Measurements from ENCODE around the gene SIVA1.
A peak's percentile ranks its signal among the peaks of the same experiment; 100 is the strongest.
"Not testable (repeated sequence)": the region's sequence is repeated elsewhere in the genome, so short reads cannot be mapped to it uniquely, and the experiment has no call there.

Gene SIVA1

DNA sequence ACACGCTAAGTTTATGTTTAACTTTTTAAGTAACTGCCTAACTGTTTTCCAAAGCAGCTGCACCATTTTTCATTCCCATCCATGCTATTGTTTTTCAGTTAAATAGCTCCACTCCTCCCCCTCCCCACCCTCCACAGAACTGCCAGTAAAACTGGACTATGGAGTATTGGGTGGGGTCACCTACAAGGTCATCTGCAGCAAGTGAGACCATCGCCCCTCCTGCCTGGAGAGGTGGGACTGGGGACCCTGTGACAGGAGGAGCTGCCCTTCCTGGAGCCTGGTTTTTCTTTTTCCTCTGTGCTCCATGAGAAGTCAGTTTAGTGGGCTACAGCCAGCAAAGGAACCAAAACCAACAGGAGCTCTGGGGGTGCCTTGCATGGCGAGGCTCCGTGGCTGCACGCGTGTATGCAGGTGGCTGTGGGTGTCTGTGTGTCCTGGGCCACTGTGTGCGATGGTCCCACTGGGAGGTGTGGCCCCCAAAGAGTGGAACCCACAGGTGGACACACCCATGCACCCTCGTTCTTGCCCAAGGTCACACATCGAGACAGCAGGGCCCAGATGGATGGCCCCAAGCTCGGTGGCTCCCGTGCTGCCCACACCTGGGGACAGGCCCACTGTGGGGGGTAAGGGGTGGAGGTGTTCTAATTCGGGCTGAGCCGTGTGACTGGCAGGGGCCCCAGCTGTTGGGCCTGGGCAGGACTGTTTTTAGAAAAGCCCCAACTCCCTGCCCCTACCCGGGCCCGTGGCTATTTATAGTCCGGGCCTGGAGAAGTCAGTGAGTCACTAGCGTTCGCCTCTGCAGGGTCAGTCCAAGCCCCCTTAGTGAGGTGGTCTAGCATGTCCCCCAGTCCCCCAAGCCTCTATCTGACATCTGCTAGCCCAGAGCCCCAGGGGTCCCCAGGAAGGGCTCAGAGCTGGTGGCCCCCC lies 31.2 kb upstream of the SIVA1 start:
- DNase-seq, result no peak

DNA sequence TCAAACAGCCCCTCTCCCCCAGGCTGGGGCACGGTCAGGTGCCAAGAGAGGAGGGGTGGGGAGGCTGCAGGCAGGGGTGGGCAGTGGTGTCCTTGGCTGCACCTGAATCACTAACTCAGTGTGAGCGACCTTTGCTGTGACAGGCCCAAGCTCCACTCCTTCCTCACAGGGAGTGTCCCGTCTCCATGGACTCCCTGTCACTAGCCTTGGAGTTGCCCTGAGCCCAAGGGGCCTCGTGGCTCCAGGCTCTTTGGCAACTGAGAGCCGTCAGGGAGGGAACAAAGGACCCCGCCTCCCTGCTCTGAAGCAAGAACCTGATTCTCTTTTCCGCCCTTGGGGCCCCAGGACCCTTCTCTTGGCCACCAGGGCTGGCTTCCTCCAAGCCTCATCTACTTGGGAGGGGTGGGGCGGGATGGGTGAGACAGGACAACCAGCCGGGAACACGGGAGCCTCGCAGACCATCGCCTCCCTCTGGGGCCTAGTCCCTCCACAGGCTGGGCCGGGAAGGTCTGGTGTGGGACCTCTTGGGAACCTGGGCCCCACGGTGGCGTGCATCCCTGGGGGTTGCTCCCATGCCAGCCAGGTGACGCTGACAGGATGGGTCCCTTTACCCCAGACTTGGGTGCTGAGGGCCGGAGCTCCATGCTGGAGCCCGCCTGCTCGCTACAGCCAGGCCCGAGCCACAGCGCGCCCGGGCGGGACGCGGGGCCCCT lies 29.9 kb upstream of the SIVA1 start:
- DNase-seq, result no peak

DNA sequence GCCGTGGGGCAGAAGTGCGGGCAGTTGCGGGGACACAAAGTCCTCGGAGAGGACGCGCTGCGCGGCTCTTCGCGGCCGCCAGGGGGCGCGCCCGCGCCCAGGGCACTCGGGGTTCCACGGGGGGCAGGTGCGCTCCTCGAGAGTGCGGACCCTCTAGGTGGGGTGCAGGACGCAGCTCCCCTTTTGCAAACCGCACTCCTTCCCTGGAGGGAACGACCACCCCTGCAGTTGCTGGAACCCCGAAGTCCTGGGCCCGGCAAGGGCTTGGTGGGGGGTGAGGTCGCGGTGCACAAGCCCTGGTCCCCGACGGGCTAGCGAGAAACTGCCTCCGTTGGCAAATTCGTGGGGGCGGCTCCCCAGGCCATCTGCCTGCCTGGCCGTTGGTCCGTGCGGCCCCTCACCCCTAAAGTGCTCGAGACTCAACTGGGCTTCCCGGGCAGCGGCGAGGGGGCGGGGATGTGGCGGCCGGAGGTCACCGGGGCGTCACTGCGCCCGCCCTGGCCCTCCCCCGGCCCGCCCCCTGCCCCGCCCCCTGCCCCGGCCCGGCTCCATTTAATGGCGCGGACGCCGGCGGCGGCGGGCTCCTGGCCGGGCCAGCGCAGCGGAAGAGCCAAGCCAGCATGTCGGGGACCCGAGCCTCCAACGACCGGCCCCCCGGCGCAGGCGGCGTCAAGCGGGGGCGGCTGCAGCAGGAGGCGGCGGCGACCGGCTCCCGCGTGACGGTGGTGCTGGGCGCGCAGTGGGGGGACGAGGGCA lies 29.1 kb upstream of the SIVA1 start, which contains the start of gene ADSS1:
Gene ADSS1, plus strand, starts transcription at position 579 of the 756 bp plus-strand sequence. Its CDS starts 42 bp downstream, at position 621.
- peak; percentile 25 for DNase-seq

DNA sequence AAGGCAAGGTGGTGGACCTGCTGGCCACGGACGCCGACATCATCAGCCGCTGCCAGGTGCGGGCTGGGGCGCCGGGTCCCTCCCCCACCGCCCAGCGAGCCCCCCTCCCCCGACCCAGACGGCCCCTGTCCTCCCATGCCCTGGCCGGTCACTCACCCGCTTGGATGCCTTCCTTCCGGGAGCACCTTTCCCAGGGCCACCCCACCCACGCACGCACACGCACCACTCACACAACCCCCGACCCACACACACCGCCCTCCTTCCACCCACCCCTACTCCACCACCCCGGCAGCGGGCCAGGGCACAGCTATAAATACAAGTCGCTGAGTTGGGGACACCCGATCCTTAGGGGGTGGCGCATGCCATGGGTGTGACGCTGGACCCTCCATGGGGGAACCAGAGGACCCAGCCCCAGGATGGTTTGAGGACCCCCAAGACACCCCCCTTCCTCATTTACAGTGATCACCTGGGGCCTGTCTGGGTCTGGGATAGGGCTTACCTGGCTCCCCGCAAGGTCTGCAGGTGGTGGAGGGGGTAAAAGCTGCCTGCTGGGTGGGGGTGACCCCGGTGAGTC lies 28.5 kb upstream of the SIVA1 start:
- DNase-seq, result no peak

DNA sequence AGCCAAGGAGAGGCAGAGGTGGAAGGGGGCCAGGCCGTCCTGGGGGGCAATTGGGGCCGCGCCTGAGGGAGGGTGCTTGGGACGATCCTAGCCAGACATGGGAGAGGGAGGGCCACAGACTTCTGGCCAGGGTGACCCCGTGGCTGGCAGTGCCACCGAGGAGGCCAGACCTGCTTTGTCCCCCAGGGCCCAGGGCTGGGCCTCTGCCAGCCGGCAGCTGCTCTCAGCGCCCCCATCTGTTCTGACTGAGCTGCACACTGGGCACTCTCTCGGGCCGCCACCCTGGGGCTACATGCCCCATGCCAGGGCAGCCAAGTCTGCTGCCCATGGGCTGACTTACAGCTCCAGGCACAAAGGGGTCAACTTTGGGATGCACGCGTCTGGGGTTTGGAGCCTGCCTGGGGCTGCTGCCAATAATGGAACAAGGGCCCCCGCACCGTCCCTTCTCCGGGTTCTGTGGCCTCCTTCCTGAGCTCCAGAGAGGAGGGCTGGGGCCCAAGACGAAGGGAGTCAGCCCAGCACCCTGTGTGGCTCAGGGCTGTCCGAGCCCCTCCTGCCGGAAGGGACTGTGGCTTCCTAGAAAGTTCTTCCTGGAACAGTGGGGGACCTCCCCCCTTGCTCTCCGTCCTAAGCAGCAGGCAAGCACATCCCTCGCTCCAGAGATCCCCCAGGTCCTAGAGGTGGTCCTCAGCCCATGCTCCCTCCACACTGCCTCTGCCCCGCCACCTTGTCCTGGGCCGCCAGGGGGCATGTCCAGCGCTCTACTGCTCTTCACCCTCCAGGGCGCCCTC lies 27.8 kb upstream of the SIVA1 start:
- DNase-seq, result no peak

DNA sequence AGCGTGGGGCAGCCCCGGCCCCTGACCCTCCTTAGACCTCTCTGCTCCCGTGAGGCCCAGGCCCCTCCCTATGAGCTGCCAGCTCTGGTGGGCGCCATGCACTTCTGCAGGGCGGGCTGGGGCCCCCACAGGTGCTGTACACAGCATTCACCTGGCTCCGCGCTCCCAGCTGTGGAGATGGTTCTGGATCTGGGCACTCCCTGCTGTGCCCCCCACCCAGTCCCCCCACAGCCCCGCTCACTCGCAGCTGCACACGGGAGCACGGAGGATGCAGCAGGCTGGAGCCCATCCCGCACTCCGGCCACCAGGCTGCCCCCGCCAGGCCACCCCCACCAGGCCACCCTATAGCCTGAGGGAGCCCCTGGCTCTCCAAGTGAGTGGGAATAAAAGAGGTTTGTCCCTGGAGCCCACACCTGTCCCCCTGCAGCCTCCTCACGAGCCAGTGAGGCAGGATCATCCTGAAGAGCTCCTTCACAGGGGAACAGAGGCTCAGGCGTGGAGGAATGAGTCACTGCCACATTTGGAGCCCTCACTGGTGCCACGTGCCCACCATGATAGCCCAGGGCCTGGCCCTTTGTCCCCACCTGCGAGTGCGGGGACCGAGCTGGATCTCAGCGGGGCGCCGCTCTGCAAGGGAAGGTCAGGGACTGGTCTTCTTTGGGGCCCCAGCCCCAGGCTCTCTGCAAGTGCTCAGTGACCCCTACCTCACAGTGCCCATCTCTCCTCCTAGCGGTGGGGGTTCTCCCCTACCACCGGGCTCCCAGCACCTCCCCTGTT lies 27.0 kb upstream of the SIVA1 start:
- no peak for DNase-seq

DNA sequence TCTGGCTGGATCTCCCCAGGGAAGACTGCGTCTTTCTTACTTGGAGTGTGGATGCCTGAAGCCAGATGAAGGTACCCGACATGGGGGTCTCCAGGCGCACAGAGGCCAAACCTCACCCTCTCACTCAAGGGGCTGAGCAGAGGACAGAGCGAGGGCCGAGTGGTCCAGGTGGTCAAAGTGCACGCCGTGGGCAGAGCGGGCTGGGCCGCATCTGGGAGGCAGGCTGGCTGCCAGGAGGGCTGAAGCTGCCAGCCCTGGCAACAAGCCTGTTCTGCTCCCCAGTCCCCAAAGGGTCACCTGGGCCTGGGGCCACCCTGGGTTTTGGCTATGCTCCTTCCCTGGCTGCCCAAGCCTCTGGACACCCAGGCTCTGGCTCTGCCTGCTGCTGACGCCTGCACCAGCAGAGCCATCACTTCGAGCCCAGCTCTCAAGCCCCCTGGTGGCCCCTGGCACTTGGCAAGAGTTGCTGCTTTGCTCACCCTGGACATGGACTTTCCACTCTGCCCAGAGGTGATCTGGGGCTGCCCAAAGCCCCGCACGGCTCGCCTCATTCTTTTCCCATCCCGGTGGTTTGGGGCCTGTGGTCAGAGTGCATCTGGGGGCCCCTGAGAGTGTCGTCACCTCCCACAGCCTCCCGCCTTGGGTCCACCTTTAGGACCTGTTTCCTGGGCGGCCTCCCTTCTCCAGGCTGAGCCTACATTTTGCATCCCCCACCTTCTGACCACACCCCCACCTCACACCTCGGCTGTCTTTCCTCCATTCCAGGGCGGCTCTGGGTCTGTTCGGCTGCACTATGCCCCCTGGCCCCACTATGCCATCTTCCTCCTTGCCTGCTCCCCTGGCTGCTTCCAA lies 26.1 kb upstream of the SIVA1 start:
- no peak for DNase-seq

DNA sequence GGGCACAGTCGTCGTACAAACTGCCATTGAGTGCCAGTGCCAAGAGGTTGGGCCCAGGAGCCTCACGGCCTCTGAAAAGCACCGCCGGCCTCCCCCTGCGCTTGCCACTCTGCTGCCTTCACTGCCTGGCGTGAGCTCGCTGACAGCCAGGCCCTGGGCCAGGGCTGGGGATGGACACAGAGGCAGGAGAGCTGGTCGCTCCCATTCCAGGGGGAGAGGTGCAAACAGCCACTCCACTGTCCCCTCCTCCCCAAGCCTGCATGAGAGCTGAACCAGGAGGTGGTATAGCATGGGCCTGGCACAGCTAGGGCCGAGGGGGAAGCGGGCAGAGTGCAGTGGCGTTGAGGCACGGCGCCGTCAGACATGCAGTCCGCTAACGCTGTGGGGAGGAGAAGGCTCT lies 24.3 kb upstream of the SIVA1 start:
- no peak for DNase-seq

DNA sequence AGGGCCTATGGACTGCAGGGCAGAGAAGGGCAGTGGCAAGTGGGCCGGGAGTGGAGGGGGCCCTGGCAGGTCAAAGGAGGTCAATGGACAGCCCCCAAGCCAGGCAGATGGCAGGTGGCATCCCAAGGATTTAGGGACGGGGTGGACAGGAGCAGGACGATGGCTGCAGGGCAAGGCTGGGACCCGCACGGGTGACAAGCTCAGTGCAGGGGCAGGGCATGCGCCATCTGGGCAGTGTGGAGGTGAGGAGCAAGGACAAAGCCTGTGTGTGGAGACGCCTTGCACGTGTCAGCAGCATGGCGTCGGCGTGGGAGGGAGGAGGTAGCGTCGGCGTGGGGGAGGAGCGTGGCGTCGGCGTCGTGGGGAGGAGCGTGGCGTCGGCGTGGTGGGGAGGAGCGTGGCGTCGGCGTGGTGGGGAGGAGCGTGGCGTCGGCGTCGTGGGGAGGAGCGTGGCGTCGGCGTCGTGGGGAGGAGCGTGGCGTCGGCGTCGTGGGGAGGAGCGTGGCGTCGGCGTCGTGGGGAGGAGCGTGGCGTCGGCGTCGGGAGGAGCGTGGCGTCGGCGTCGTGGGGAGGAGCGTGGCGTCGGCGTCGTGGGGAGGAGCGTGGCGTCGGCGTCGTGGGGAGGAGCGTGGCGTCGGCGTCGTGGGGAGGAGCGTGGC lies 23.6 kb upstream of the SIVA1 start:
- not testable (repeated sequence) for DNase-seq

DNA sequence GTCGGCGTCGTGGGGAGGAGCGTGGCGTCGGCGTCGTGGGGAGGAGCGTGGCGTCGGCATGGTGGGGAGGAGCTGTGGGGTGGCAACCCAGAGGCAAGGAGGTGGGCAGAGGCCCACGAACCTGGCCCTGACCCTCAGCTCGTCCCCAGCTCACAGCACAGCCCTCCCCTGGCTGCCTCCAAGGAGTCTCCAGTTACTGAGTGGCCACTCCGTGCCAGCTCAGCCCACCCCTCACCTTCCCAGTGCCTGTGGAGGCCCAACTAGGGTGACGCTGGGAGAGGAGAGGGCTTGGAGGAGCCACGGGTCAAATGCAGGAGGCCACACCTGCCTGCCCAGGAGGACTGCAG lies 23.1 kb upstream of the SIVA1 start:
- DNase-seq, result no peak

DNA sequence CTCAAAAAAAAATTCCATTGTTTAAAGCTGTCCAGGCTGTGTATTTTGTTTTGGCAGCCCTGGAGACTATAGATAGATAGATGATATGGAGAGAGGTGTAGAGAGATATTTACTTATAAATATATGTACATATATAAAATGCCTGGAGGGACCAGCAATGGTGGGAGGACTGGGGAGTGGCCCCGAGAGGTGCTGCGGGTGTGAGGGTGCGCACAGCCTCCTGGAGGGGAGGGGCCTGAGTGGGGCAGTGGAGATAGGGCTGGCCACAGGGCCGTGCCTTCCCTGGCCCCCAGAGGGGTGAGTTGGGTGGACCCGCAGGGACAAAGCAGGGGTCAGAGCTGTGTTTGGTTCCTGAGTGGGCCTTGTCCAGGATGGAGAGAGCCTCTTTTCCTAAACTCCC lies 22.5 kb upstream of the SIVA1 start:
- DNase-seq, result no peak

DNA sequence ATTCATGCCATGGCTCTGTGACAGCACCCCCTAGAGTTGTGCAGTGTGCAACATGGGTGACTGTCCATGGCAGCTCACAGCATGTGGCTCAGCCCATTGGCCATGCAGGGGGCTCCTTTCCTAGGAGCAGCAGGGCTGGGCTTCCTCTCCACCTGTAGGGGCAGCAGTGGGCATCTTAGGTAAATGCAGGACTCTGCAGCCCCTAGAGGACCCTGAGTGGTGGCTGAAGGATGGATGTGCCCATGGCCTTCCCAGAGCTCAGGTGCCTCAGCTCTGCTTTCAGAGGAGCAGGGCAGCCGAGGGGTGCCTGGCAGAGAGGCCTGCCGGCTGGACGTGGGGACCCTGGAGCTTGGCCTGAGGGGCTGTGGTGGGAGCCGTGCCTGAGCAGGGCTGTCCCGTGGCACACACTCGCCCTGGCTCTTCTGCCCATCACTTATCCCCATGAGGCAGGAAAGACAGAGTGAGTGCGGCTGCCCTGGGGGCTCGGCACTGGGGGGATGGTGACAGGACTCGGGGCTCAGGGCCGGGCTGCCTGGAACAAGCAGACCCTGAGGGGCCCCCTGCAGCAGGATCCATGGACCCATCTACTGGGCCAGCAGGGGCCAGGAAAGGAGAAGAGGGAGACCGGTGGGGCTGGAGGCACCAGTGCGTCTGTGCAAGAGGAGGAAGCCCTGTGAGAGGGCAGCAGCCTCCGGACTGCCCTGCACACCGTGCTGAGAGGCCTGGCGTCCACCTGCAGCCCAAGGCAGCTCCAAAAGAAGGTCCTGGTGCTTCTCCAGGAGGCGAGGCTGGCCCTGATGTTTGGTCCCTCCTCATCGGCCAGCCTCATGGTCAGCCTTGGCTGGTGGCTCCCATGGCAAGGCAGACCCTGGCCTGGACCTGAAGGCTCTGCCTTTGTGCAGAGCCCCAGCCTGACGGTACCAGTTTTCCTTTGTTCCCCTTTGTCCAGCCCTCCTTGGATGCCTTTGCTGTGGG lies 21.3 kb upstream of the SIVA1 start:
- DNase-seq, result no peak

DNA sequence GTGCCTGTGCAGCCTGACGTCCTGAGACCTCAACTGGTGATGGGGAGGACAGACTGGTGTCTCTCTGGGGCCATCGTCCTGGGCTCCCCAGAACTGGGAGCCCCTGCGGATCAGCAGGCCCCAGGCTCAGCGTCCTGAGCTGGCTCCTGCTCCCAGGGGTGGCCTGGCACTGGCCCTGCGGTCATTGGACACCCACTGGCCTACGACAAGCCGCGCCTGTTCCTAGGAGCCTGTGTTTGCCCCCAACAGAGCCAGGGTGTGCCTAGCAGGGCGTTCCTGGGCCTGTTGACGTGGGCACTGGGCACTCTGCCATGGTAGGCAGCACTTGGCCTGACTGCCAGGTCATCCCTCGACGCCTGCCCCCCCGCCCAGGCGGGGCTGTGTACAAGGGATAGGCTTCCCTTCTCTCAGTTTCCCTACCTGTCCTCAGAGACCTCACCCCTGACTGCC lies 20.6 kb upstream of the SIVA1 start:
- DNase-seq, result no peak

DNA sequence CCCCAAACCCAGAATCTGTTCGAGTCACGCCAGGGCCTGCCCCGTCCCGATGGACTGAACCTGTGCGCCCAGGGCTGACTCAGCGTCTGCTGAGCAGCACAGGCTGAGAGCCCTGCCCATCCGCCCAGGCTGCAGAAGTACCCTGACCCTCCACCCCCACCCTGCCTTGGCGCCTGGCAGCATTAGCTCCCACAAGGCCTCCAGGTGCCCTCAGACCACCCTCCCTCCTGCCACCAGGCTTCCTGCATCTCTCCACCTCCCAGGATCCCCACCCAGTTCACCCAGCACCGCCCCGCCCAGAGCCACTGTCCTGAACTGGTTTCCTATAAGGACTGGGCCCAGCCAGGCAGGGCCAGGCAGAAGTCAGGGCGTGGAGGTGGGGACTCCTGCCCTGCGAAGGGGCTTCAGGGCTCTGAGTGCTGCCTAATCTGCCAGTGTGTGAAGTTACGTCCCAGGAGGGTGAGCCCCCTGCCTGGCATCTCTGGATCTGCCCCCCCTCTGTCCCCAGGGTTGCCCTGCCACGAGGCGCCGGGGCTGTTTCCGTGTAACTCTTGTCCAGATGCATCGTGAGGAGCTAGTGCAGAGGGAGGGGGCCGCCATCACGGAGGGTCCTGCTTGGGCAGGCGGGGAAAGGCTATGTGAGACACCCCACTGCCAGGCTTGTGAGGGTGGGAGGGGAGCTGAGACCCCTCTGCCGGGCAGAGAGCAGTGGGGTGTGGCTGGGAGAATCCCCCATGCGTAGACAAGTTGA lies 19.8 kb upstream of the SIVA1 start:
- DNase-seq, result no peak

DNA sequence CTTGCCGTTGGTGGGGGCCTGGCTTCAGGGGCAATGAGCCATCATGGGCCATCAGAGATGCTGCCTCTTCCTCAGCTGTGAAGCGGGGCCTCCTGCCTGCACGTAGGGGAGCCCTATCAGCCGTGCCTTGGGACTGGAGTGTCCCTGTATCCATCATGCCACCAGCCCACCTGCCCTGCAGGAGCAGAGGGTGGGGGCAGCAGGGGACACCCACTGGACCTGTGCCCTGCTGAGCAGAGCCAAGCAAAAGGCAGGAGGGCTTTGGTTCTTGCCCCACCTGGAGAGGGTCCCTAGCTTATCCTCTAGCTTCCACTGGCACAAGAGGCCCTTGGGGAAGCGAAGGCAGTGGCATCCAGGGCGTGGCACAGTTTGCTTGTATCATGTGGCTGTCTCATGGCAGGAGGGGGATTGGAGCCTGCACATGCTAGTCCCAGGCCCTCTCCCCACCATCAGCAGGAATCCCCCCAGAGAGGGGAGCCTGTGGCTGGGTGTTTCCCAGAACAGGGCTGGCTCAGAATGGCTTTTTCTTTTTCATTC lies 18.8 kb upstream of the SIVA1 start:
- DNase-seq, result no peak

DNA sequence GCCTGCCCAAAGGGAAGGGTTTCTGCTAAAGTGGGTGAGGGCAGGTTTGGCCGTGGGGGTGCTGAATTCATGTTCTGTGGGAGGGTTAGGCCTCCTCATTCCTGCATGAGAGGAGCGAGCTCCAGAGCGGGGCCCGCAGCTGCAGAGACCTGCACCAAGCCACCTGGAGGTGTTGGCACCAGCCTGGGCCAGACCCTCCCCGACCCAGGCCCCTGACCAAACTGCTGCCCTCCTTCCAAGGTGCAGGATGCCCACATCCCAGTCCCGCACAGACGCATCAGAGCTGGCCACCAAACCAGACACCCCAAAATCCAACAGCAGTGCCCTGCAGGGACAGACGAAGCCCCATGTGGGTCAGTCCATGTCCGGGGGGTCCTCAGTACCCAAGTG lies 18.4 kb upstream of the SIVA1 start:
- no peak for DNase-seq

DNA sequence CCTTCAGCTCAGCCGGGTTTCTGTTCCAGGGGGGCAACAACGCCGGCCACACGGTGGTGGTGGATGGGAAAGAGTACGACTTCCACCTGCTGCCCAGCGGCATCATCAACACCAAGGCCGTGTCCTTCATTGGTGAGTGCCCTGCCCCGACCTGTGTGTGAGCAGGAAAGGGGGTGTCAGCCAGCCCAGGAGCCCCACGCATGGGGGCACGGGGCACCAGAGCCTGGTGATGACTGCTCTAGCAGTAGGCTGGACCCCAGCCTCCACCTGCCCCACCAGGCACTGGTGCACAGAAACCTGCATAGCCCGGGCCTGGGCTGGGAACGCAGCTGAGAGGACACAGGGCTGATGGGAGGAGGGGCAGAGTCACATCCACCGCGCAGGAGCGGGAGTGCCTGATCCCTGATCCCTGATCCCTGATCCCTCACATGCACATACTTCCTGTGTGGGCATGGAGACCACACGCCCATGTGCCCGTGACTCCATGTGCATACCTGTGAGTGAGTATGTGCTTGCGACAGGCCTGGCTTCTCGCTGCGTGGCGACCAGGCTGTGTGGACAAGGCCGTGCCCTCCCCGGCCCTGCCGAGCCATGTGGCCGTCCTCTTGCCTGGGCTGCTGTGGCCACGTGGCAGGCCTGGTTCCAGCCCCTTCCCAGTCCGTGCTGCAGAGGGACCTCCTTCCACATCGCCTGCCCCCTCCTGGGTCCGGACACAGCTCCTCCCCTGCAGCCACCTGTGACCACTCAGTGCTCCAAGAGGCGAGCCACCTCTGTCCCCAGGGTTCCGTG lies 17.8 kb upstream of the SIVA1 start:
- DNase-seq, result no peak

Measured in NCI-H1105 (cell line).